OCI-LY7 (cell line): ENCODE results near the gene STK4. TPM values are rescaled to one million over a fixed set of nuclear protein-coding genes. Genes with fewer than 3 reads are reported as not detected.

Experiments used
- BruUV-seq: library from RNA; stranded (reverse); fragments of 400-500 nt; replicated peaks from 2 replicates; lab custom pipeline; 2021; lab: Mats Ljungman, UMichigan
- CTCF ChIA-PET: fragments of 300-600 bp; sonication (Branson Sonifier 250); formaldehyde crosslinking; loops from one replicate; lab custom pipeline; 2022; ENCODE audit warnings: antibody characterized with exemption; ENCODE audit not compliant: unreplicated experiment; lab: Charles Lee
- POLR2A ChIA-PET: fragments of 300-600 bp; sonication (Branson Sonifier 250); formaldehyde crosslinking; loops from one replicate; lab custom pipeline; 2022; ENCODE audit warnings: antibody characterized with exemption; lab: Charles Lee
- DNase-seq: peaks from one replicate; pipeline ENCODE4 v3.0.0-alpha.2; 2015; ENCODE audit warnings: low spot score
- H2AFZ ChIP-seq: fragments of 200-600 bp; sonication (generic), shearing (Covaris generic); 2 replicates; pipeline ENCODE4 v1.6.1; 2014; ENCODE audit warnings: mild to moderate bottlenecking, antibody characterized with exemption, low read length, moderate library complexity
- H3K27ac ChIP-seq: fragments of 200-600 bp; sonication (generic); 2 replicates; pipeline ENCODE4 v1.5.1; 2014; ENCODE audit warnings: mixed run types, low read depth, mild to moderate bottlenecking, moderate library complexity, low read length, inconsistent platforms; ENCODE audit not compliant: poor library complexity, severe bottlenecking
- H3K36me3 ChIP-seq: fragments of 200-600 bp; sonication (generic); 2 replicates; pipeline ENCODE4 v1.6.1; 2014; ENCODE audit warnings: mild to moderate bottlenecking, antibody characterized with exemption, low read length, moderate library complexity, mixed read lengths; ENCODE audit not compliant: insufficient read depth
- H3K4me1 ChIP-seq: fragments of 200-600 bp; sonication (generic); 2 replicates; pipeline ENCODE4 v1.5.1; 2014; ENCODE audit warnings: mild to moderate bottlenecking, low read length; ENCODE audit not compliant: insufficient read depth, poor library complexity, severe bottlenecking
- H3K4me2 ChIP-seq: fragments of 200-600 bp; sonication (generic); 2 replicates; pipeline ENCODE4 v1.6.1; 2014; ENCODE audit warnings: mild to moderate bottlenecking, low read length
- H3K4me3 ChIP-seq: fragments of 200-600 bp; sonication (generic); 2 replicates; pipeline ENCODE4 v1.5.1; 2014; ENCODE audit warnings: mild to moderate bottlenecking, low read depth, low read length; ENCODE audit not compliant: poor library complexity, severe bottlenecking
- H3K79me2 ChIP-seq: fragments of 200-600 bp; sonication (generic); 2 replicates; pipeline ENCODE4 v1.6.1; 2016; ENCODE audit warnings: low read depth, mild to moderate bottlenecking, low read length, moderate library complexity, mixed read lengths; ENCODE audit not compliant: insufficient read depth
- H3K9me2 ChIP-seq: fragments of 200-600 bp; sonication (generic); 2 replicates; pipeline ENCODE4 v1.6.1; 2016; ENCODE audit warnings: mild to moderate bottlenecking, low read length, mixed read lengths; ENCODE audit not compliant: insufficient read depth
- H3K9me3 ChIP-seq: fragments of 200-600 bp; sonication (generic); 2 replicates; pipeline ENCODE4 v1.6.1; 2014; ENCODE audit warnings: mild to moderate bottlenecking, mixed run types, low read length, mixed read lengths
- H4K20me1 ChIP-seq: fragments of 200-600 bp; sonication (generic); 2 replicates; pipeline ENCODE4 v1.6.1; 2014; ENCODE audit warnings: mild to moderate bottlenecking, antibody characterized with exemption, low read length, moderate library complexity, mixed read lengths; ENCODE audit not compliant: insufficient read depth
- CTCF ChIP-seq: fragments of 200-600 bp; sonication (generic); conservative IDR thresholded peaks from 2 replicates; pipeline ENCODE4 v1.5.1; 2014; ENCODE audit warnings: mild to moderate bottlenecking, antibody characterized with exemption, low read length, moderate library complexity, mixed read lengths
- EZH2phosphoT487 ChIP-seq: fragments of 200-600 bp; sonication (generic); IDR thresholded peaks from 2 replicates; pipeline ENCODE4 v1.6.1; 2018; ENCODE audit warnings: low read depth, borderline replicate concordance, mild to moderate bottlenecking, mixed run types, antibody characterized with exemption, low read length, moderate library complexity, mixed read lengths
- intact Hi-C: fragments of 100-400 bp; cut with micrococcal nuclease; formaldehyde crosslinking; loops from one replicate; pipeline ENCODE4 v1.10.0; 2022; ENCODE audit not compliant: unreplicated experiment
- small RNA-seq: library from RNA; depleted of rRNA; stranded (forward); fragments of <200 nt; gene quantifications from one replicate; pipeline ENCODE3, GENCODE V24; 2014
- total RNA-seq, 2 experiments: library from RNA; depleted of rRNA in 1 of 2; stranded (reverse); fragments of >200 nt in 1 of 2; shearing (Covaris generic) in 1 of 2; gene quantifications; 2 replicates each; pipeline ENCODE4 v1.2.3, GENCODE V29; 2014 to 2022

STK4 gene
- total RNA-seq, 2 experiments from 2014 or later: 67.9 to 140 TPM

GRCh38 chr20:45128099-45128498, 161.8 kb downstream of the STK4 start:
- TF ChIP-seq EZH2phosphoT487 (no peak), CTCF (no peak)
- ChIA-PET POLR2A (no interaction called here), CTCF (no interaction called here)
- H3K4me2 ChIP-seq: no peak overlapping the region
- H2AFZ ChIP-seq: no peak overlapping the region
- H3K4me1 ChIP-seq: no peaks in the 10 kb centered on the region
- no TSS peak for BruUV-seq
- intact Hi-C loops: no loop called here
- H3K27ac ChIP-seq: no peak overlapping the region
- no peaks in the 10 kb centered on the region for H3K9me3 ChIP-seq
- no peak overlapping the region for H3K4me3 ChIP-seq
- H4K20me1 ChIP-seq: no peaks in the 10 kb centered on the region
- H3K36me3 ChIP-seq: no peaks in the 10 kb centered on the region
- H3K79me2 ChIP-seq: no peaks in the 10 kb centered on the region
- no peak for DNase-seq
- H3K9me2 ChIP-seq: no peaks in the 10 kb centered on the region

Small RNAs within 50 kb of the gene (small RNA-seq; reads per million reads assigned to genes)
- gene RF00019: not detected

Other genes starting within 250 kb of the STK4 start
- gene KCNK15, start 220.6 kb upstream of the STK4 start, total RNA-seq (2014; rRNA removed; shearing (Covaris generic)): not detected in 2 replicates
- gene KCNK15, start 220.6 kb upstream of the STK4 start, total RNA-seq (2022): not detected in 2 replicates
- not detected in 2 replicates for gene RIMS4, start 156.0 kb upstream of the STK4 start, total RNA-seq (2014; rRNA removed; shearing (Covaris generic))
- 0.13 TPM in 1 of 2 replicates, not detected in the other for gene RIMS4, start 156.0 kb upstream of the STK4 start, total RNA-seq (2022)
- gene YWHAB, start 80.8 kb upstream of the STK4 start, total RNA-seq (2014; rRNA removed; shearing (Covaris generic)): 60.5 and 72.8 TPM in 2 replicates
- 245 and 256 TPM in 2 replicates for gene YWHAB, start 80.8 kb upstream of the STK4 start, total RNA-seq (2022)
- gene PABPC1L, start 56.5 kb upstream of the STK4 start, total RNA-seq (2014; rRNA removed; shearing (Covaris generic)): 48.8 and 58.7 TPM in 2 replicates
- 171 and 203 TPM in 2 replicates for gene PABPC1L, start 56.5 kb upstream of the STK4 start, total RNA-seq (2022)
- gene TOMM34, start 6.1 kb upstream of the STK4 start, total RNA-seq (2014; rRNA removed; shearing (Covaris generic)): 35.2 and 38.6 TPM in 2 replicates
- gene TOMM34, start 6.1 kb upstream of the STK4 start, total RNA-seq (2022): 48.2 and 50.6 TPM in 2 replicates
- not detected in 2 replicates for gene KCNS1, start 134.6 kb downstream of the STK4 start, total RNA-seq (2014; rRNA removed; shearing (Covaris generic))
- not detected in 2 replicates for gene KCNS1, start 134.6 kb downstream of the STK4 start, total RNA-seq (2022)
- gene WFDC5, start 148.7 kb downstream of the STK4 start, total RNA-seq (2014; rRNA removed; shearing (Covaris generic)): not detected in 2 replicates
- gene WFDC5, start 148.7 kb downstream of the STK4 start, total RNA-seq (2022): not detected in 2 replicates
- gene WFDC12, start 158.0 kb downstream of the STK4 start, total RNA-seq (2014; rRNA removed; shearing (Covaris generic)): not detected in 2 replicates
- gene WFDC12, start 158.0 kb downstream of the STK4 start, total RNA-seq (2022): not detected in 2 replicates
- not detected in 2 replicates for gene PI3, start 208.4 kb downstream of the STK4 start, total RNA-seq (2014; rRNA removed; shearing (Covaris generic))
- not detected in 2 replicates for gene PI3, start 208.4 kb downstream of the STK4 start, total RNA-seq (2022)
- not detected in 2 replicates for gene SEMG1, start 240.5 kb downstream of the STK4 start, total RNA-seq (2014; rRNA removed; shearing (Covaris generic))
- not detected in 2 replicates for gene SEMG1, start 240.5 kb downstream of the STK4 start, total RNA-seq (2022)